Small intestine (tissue), 7 donors: ENCODE measurements around the gene U2AF1L4. TPM values are rescaled to one million over a fixed set of nuclear protein-coding genes. Genes with fewer than 3 reads are reported as not detected.
A peak's percentile ranks its signal among the peaks of the same experiment; 100 is the strongest.

Source experiments
- DNase-seq, 2 donors: peaks; one replicate each; pipeline versions ENCODE4 v3.0.0 to v3.0.0-alpha.2; 2013
- FAIRE-seq: peaks from 2 replicates; lab custom pipeline; 2012; peaks lifted over from hg19 to GRCh38; lab: Jason Lieb, UNC
- H3K27ac ChIP-seq, 3 donors: one replicate each; pipeline ENCODE4 v1.5.1; 2013; ENCODE audit warnings: low read length in 2 of 3, mild to moderate bottlenecking in 2 of 3, control low read depth in 1 of 3, inconsistent platforms in 1 of 3, low read depth in 1 of 3, moderate library complexity in 1 of 3
- H3K27me3 ChIP-seq, 3 donors: one replicate each; pipeline ENCODE4 v1.6.1; 2013; ENCODE audit warnings: low read length in 3 of 3, inconsistent platforms in 1 of 3; ENCODE audit not compliant: control insufficient read depth in 3 of 3, insufficient read depth in 3 of 3
- H3K36me3 ChIP-seq, 3 donors: one replicate each; pipeline ENCODE4 v1.6.1; 2013; ENCODE audit warnings: low read length in 3 of 3, inconsistent platforms in 1 of 3, low read depth in 1 of 3, mild to moderate bottlenecking in 1 of 3, moderate library complexity in 1 of 3; ENCODE audit not compliant: control insufficient read depth in 3 of 3, insufficient read depth in 2 of 3
- H3K4me1 ChIP-seq, 3 donors: one replicate each; pipeline ENCODE4 v1.6.1; 2013; ENCODE audit warnings: low read length in 2 of 3, inconsistent platforms in 1 of 3, low read depth in 1 of 3, mild to moderate bottlenecking in 1 of 3, moderate library complexity in 1 of 3; ENCODE audit not compliant: control insufficient read depth in 3 of 3, insufficient read depth in 2 of 3
- H3K4me3 ChIP-seq, 3 donors: one replicate each; pipeline ENCODE4 v1.5.1; 2013; ENCODE audit warnings: low read length in 3 of 3, control low read depth in 1 of 3, inconsistent platforms in 1 of 3, low read depth in 1 of 3, mild to moderate bottlenecking in 1 of 3, moderate library complexity in 1 of 3
- H3K9me3 ChIP-seq, 2 donors: one replicate each; pipeline ENCODE4 v1.6.1; 2013; ENCODE audit warnings: low read depth in 1 of 2, low read length in 1 of 2; ENCODE audit not compliant: control insufficient read depth in 2 of 2, insufficient read depth in 1 of 2
- WGBS, 3 donors: extraction: QIAGEN DNeasy Blood & Tissue Kit; methylation state at CpG; one replicate each; pipeline ENCODE4 v1.1.7; 2013; 5-methylcytosine and 5-hydroxymethylcytosine counted together
- polyA plus RNA-seq, 4 donors: library from polyadenylated mRNA; stranded (reverse) in 3 of 4; unstranded in 1 of 4; fragments of 200-250 nt in 3 of 4; fragments of 120-200 nt in 1 of 4; gene quantifications; one replicate each; pipeline versions ENCODE4 v1.2.1 to v1.2.3, GENCODE V29; 2013
- donor health status: healthy with polysubstance abuse.
- donor health status: control.
- donor health status: control.
- donor health status: Bipolar disorder and iron deficiency.
- donor health status: healthy.

The U2AF1L4 gene
- polyA plus RNA-seq, 4 donors = 14.6 to 99.7 (median 34.7) TPM

DNA sequence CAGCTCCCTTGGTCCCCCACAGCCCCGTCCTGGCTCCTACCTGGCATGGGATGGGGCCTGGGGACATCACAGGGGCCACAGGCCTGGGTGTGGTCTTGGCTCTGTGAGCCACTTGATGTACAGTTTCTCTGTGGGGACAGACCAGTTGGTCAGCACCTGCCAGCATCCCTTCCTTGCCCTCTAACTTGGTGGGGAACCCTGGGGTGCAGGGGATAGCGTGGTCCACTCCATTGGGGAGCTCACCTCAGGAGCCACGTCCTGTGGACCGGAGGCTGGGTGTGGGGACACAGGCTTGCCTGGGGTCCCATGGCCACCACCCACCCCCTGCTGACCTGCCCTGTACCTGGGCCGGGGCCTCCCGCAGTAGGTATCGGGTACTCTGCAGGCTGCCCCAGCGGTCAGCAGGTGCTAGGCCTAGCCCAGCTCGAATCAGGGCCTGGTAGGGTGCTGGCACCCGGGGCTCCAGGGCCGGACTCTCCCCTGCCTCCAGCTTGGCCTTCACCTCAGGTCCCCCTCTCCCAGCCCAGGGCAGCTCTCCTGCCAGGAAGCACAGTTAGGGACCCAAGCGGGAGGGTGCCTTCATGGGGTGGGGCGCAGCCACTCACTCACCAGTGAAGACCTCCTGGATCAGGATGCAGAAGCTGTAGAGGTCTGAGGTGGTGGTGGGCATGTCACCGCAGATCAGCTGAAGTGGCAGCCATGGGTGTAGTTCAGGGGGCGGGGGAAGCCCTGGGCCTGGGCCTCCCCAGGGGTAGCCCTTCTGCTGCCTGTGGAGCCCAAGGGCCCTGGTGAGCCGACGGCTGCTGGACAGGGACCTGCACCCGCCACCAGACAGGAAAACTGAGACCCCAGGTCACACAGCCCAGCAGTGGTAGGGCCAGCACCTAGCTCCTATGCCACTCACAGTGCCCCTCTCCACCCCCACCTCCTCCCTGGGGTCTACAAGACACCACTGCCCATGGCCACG is 45.0 kb upstream of the U2AF1L4 start:
- DNase-seq = no peak
- no peak for FAIRE-seq
- Histone ChIP-seq H3K27ac (no peak overlapping the region), H3K4me3 (no peak overlapping the region), H3K9me3 (no peaks in the 10 kb centered on the region), H3K27me3 (no peaks in the 10 kb centered on the region), H3K4me1 (peaks cover 0 to 14% (median 0%) of the 10 kb centered on the region in 3 donors), H3K36me3 (peaks cover 0 to 4% (median 2%) of the 10 kb centered on the region in 3 donors)
- WGBS, 3 donors = 82 to 90% (median 89%) methylated on average over 17 to 19 of the region's 19 CpGs

DNA sequence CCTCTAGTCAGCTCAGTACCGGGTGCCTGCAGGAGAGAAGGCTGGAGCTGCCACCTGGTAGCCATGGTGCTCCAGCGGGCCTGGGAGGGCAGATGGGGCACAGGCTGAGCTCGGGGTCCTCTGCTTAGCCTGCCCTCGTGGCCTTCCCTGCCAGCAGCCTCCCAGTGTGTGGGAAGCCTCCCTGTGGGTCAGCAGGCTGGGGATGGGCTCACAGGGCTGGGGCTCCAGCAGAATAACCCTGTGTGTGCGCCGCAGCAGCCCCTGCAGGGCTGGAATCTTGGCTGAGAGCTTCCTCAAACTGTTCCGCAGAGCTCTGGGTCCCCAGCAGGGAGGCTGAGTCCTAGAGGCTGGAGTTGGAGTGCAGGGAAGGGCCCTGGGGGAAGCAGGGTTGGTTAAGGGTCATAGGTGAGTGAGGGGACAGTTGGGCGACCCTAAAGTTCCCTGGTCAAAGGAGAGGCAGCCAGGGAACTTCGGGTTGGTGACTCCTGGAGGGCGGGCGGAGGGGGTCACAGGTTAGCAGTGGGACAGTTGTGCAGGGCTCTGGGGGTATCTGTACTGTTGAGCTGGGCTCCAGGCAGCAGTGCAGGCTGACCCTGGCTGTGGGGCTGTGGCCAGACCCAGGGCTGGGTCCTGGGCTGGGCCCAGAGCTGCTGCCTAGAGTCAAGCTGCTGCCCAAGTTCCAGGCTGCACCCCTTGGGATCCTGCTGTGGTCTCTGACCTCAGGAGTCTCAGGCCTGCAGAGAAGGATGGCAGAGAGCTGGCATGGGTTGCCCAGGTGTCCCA is 44.2 kb upstream of the U2AF1L4 start:
- H3K9me3 ChIP-seq = no peaks in the 10 kb centered on the region
- H3K4me3 ChIP-seq = no peak overlapping the region
- 79 to 85% (median 84%) methylated on average over 11 of the region's 11 CpGs for WGBS, 3 donors
- DNase-seq = no peak
- H3K4me1 ChIP-seq = peaks cover 0 to 14% (median 0%) of the 10 kb centered on the region in 3 donors
- peaks cover 0 to 6% (median 2%) of the 10 kb centered on the region in 3 donors for H3K36me3 ChIP-seq
- no peaks in the 10 kb centered on the region for H3K27me3 ChIP-seq
- no peak for FAIRE-seq
- no peak overlapping the region for H3K27ac ChIP-seq

DNA sequence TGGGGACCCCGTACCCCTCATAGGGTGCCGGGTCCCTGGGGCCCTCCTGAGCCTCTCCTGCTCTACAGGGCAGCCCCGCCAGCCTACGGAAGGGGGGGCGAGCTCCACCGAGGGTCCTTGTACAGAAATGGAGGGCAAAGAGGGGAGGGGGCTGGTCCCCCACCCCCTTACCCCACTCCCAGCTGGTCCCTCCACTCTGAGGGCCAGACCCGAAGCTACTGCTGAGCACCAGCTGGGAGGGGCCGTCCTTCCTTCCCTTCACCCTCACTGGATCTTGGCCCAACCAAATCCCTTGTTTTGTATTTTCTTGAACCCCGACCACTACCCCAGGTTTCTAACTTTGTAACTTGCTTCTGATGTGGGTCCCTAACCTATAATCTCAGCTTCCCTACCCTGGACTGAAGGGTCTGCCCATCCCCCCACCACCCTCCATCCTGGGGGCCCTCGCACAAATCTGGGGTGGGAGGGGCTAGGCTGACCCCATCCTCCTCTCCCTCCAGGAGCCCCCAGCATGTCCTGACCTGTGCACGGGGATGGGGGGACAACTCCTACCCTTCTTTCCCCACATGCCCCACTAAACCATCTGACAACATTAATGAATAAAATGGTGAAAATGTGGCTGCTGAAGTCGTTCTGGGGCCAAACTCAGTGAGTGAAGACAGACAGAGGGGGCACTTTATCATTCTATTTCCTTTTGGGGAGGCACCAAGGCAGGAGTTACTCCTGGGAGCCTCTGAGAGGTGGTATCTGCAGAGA is 43.2 kb upstream of the U2AF1L4 start:
- peaks cover 0 to 10% (median 2%) of the 10 kb centered on the region in 3 donors for H3K36me3 ChIP-seq
- no peak overlapping the region for H3K27ac ChIP-seq
- H3K27me3 ChIP-seq = no peaks in the 10 kb centered on the region
- 78 to 86% (median 82%) methylated on average over 12 of the region's 12 CpGs for WGBS, 3 donors
- no peak overlapping the region for H3K4me3 ChIP-seq
- peaks cover 0 to 14% (median 0%) of the 10 kb centered on the region in 3 donors for H3K4me1 ChIP-seq
- FAIRE-seq (no peak), DNase-seq (no peak)
- no peaks in the 10 kb centered on the region for H3K9me3 ChIP-seq

DNA sequence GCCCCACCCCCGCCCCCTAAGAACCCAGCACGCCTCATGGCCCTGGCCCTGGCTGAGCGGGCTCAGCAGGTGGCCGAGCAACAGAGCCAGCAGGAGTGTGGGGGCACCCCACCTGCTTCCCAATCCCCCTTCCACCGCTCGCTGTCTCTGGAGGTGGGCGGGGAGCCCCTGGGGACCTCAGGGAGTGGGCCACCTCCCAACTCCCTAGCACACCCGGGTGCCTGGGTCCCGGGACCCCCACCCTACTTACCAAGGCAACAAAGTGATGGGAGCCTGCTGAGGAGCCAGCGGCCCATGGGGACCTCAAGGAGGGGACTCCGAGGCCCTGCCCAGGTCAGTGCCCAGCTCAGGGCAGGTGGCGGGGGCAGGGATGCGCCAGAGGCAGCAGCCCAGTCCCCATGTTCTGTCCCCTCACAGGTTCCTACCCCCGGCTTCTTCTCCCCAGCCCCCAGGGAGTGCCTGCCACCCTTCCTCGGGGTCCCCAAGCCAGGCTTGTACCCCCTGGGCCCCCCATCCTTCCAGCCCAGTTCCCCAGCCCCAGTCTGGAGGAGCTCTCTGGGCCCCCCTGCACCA is 42.1 kb upstream of the U2AF1L4 start:
- no peak for DNase-seq
- no peak overlapping the region for H3K4me3 ChIP-seq
- no peak overlapping the region for H3K27ac ChIP-seq
- H3K27me3 ChIP-seq = no peaks in the 10 kb centered on the region
- WGBS, 3 donors = 91 to 94% (median 92%) methylated on average over 15 of the region's 15 CpGs
- peaks cover 0 to 14% (median 0%) of the 10 kb centered on the region in 3 donors for H3K4me1 ChIP-seq
- peaks cover 0 to 18% (median 2%) of the 10 kb centered on the region in 3 donors for H3K36me3 ChIP-seq
- FAIRE-seq = no peak
- no peaks in the 10 kb centered on the region for H3K9me3 ChIP-seq

DNA sequence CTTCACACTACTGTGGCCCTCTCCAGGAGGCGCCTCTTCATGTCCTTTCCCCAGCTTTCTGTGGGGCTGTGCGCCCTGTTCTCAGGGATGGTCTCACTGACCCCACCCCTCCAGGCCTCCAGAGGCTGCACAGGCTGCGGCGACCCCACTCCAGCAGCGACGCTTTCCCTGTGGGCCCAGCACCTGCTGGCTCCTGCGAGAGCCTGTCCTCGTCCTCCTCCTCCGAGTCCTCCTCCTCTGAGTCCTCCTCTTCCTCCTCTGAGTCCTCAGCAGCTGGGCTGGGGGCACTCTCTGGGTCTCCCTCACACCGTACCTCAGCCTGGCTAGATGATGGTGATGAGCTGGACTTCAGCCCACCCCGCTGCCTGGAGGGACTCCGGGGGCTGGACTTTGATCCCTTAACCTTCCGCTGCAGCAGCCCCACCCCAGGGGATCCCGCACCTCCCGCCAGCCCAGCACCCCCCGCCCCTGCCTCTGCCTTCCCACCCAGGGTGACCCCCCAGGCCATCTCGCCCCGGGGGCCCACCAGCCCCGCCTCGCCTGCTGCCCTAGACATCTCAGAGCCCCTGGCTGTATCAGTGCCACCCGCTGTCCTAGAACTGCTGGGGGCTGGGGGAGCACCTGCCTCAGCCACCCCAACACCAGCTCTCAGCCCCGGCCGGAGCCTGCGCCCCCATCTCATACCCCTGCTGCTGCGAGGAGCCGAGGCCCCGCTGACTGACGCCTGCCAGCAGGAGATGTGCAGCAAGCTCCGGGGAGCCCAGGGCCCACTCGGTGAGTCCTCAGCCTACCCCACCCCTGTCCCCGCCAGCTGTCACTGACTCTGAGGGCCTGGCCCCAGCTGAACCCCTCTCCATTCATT is 41.3 kb upstream of the U2AF1L4 start:
- FAIRE-seq = no peak
- Histone ChIP-seq H3K36me3 (peaks cover 0 to 26% (median 2%) of the 10 kb centered on the region in 3 donors), H3K4me3 (no peak overlapping the region), H3K27me3 (no peaks in the 10 kb centered on the region), H3K9me3 (no peaks in the 10 kb centered on the region), H3K27ac (no peak overlapping the region), H3K4me1 (peaks cover 0 to 14% (median 0%) of the 10 kb centered on the region in 3 donors)
- WGBS, 3 donors = 65 to 79% (median 76%) methylated on average over 23 to 31 of the region's 31 CpGs
- DNase-seq = peak in 1 of 2 donors; percentile 57

DNA sequence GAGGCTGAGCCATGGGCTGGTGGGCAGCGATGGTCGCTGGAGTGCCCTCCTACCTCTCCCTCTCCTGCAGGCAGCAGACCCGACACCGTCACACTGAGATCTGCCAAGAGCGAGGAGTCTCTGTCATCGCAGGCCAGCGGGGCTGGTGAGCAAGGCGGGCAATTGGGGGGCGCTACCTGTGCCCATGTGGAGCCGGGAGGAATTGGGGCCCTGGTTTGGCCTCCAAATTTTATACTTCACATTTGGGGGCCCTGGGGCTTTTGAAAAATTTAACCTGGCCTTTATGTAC is 40.1 kb upstream of the U2AF1L4 start:
- WGBS, 3 donors = 91 to 98% (median 96%) methylated on average over 10 of the region's 10 CpGs
- DNase-seq (no peak), FAIRE-seq (no peak)
- H3K27ac ChIP-seq = no peak overlapping the region
- H3K4me3 ChIP-seq = no peak overlapping the region
- peaks cover 0 to 14% (median 0%) of the 10 kb centered on the region in 3 donors for H3K4me1 ChIP-seq
- H3K9me3 ChIP-seq = no peaks in the 10 kb centered on the region
- H3K36me3 ChIP-seq = peaks cover 0 to 37% (median 4%) of the 10 kb centered on the region in 3 donors
- no peaks in the 10 kb centered on the region for H3K27me3 ChIP-seq

DNA sequence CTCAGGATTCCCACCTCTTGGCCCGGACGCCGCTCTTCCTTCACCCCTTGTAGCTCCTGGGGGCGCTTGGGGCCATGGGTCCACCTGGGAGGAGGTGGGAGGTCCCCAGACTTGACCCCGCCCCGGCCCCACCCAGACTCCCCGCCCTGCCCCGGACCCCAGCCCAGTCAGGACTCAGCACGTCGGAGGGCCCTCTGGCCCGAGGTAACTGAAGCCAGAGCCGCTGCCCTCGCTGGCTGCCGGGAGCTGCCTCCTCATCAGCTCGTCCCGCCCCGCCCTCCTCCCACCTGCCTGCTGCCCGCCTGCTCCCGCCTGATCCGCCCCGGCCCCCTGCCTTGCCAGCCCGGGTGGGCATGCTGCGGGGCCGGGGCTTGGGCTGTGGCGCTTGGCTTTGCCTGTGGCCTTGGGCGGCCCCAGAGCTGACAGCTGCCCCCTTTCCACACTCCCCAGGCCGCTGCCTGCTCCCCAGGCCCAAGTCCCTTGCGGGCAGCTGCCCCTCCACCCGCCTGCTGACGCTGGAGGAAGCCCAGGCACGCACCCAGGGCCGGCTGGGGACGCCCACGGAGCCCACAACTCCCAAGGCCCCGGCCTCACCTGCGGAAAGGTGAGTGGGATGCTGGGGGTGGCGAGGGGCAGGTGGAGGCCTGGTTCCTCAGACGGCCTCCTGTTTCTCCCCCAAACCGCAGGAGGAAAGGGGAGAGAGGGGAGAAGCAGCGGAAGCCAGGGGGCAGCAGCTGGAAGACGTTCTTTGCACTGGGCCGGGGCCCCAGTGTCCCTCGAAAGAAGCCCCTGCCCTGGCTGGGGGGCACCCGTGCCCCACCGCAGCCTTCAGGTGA is 39.5 kb upstream of the U2AF1L4 start:
- WGBS, 3 donors = 83 to 94% (median 92%) methylated on average over 37 to 45 of the region's 45 CpGs
- H3K4me1 ChIP-seq = peaks cover 0 to 14% (median 0%) of the 10 kb centered on the region in 3 donors
- peaks cover 0 to 42% (median 6%) of the 10 kb centered on the region in 3 donors for H3K36me3 ChIP-seq
- no peaks in the 10 kb centered on the region for H3K27me3 ChIP-seq
- no peaks in the 10 kb centered on the region for H3K9me3 ChIP-seq
- H3K4me3 ChIP-seq = no peak overlapping the region
- FAIRE-seq = no peak
- no peak overlapping the region for H3K27ac ChIP-seq
- no peak for DNase-seq
